Gastrocnemius medialis (tissue), 4 donors: ENCODE data around the gene SLC10A7. TPM values are rescaled to one million over a fixed set of nuclear protein-coding genes. Genes with fewer than 3 reads are reported as not detected.

ENCODE experiments used
- ATAC-seq, 2 donors: fragments of 150-250 bp; one replicate each; pipeline ENCODE4 v1.9.1; 2016
- DNase-seq, 2 donors: peaks; one replicate each; pipeline ENCODE4 v3.0.0-alpha.2; 2019
- H3K27ac ChIP-seq, 4 donors: fragments of 200-600 bp; sonication (generic); 1 replicate in 1 of 4; 2 replicates in 3 of 4; pipeline ENCODE4 v1.5.1; 2016 to 2018; ENCODE audit warnings: mild to moderate bottlenecking in 2 of 4, moderate library complexity in 1 of 4
- H3K27me3 ChIP-seq, 3 donors: fragments of 200-600 bp; sonication (generic) in 2 of 3; 1 replicate in 1 of 3; 2 replicates in 2 of 3; pipeline versions ENCODE4 v1.5.1 to v1.6.0; 2016 to 2019; ENCODE audit warnings: mild to moderate bottlenecking in 1 of 3, moderate library complexity in 1 of 3
- H3K36me3 ChIP-seq, 2 donors: fragments of 200-600 bp; sonication (generic) in 1 of 2; one replicate each; pipeline ENCODE4 v1.5.1; 2017 to 2018
- H3K4me1 ChIP-seq, 2 donors: fragments of 200-600 bp; sonication (generic) in 1 of 2; one replicate each; pipeline ENCODE4 v1.5.1; 2016 to 2017; ENCODE audit warnings: mild to moderate bottlenecking in 2 of 2
- H3K4me3 ChIP-seq, 4 donors: fragments of 200-600 bp; sonication (generic) in 3 of 4; 1 replicate in 1 of 4; 2 replicates in 3 of 4; pipeline ENCODE4 v1.5.1; 2016 to 2019; ENCODE audit warnings: mild to moderate bottlenecking in 2 of 4
- H3K9me3 ChIP-seq, 3 donors: fragments of 200-600 bp; sonication (generic) in 2 of 3; 1 replicate in 1 of 3; 2 replicates in 2 of 3; pipeline ENCODE4 v1.5.1; 2016 to 2019
- CTCF ChIP-seq, 5 experiments: fragments of 450-650 bp in 3 of 5; fragments of 200-600 bp in 2 of 5; sonication (generic) in 2 of 5; IDR thresholded peaks in 4 of 5; conservative IDR thresholded peaks in 1 of 5; 1 replicate in 4 of 5; 2 replicates in 1 of 5; pipeline ENCODE4 v1.5.1; 2016 to 2019; ENCODE audit warnings: antibody characterized with exemption in 5 of 5, mild to moderate bottlenecking in 3 of 5, moderate library complexity in 3 of 5
- POLR2A ChIP-seq, 2 donors: fragments of 450-650 bp; IDR thresholded peaks; one replicate each; pipeline ENCODE4 v1.6.1; 2017; ENCODE audit warnings: antibody characterized with exemption in 2 of 2, mild to moderate bottlenecking in 2 of 2, moderate library complexity in 2 of 2
- in situ Hi-C, 4 donors: fragments of 200-750 bp; cut with MboI; loops; one replicate each; pipeline versions ENCODE4 v1.15.0 to v1.8.0; 2017; ENCODE audit warnings: low sequenced_read_pairs in 4 of 4
- intact Hi-C: fragments of 100-400 bp; cut with DNase I; formaldehyde crosslinking; loops from one replicate; pipeline ENCODE4 v1.15.1; 2023; ENCODE audit warnings: low total_unique reads
- total RNA-seq, 4 donors: library from RNA; depleted of rRNA; stranded (reverse); fragments of >200 nt; gene quantifications; one replicate each; pipeline versions ENCODE4 v1.1.0 to v1.2.3, GENCODE V29; 2016

SLC10A7 gene
- total RNA-seq, 4 donors from 2014 or later: 2.1 to 6.0 (median 2.3) TPM

GRCh38 chr4:146407669-146408084 is 114.1 kb downstream of the SLC10A7 start:
- ATAC-seq (peak; percentile 46 to 50), DNase-seq (no peak)
- Histone ChIP-seq H3K36me3 (no peaks in the 10 kb centered on the region), H3K27me3 (no peaks in the 10 kb centered on the region), H3K9me3 (no peaks in the 10 kb centered on the region), H3K4me3 (no peak overlapping the region), H3K27ac (peak overlapping the region; percentile 34 to 59 (median 53)), H3K4me1 (no peaks in the 10 kb centered on the region)
- intact Hi-C loops: no loop called here
- in situ Hi-C loops: no loop called here
- no peak for TF ChIP-seq CTCF (IDR thresholded peaks at IDR 0.05 in 4 of 5, conservative IDR thresholded peaks at IDR 0.05 in 1 of 5)
- no peak for TF ChIP-seq POLR2A (IDR thresholded peaks at IDR 0.05)

GRCh38 chr4:146407257-146407656 is 114.5 kb downstream of the SLC10A7 start:
- no peak for ATAC-seq
- H3K9me3 ChIP-seq: no peaks in the 10 kb centered on the region
- DNase-seq: no peak
- TF ChIP-seq CTCF (IDR thresholded peaks at IDR 0.05 in 4 of 5, conservative IDR thresholded peaks at IDR 0.05 in 1 of 5) (no peak), POLR2A (IDR thresholded peaks at IDR 0.05) (no peak)
- H3K36me3 ChIP-seq: no peaks in the 10 kb centered on the region
- no peaks in the 10 kb centered on the region for H3K27me3 ChIP-seq
- H3K27ac ChIP-seq: peak overlapping the region; percentile 34 to 57 (median 45)
- intact Hi-C loops: no loop called here
- no peaks in the 10 kb centered on the region for H3K4me1 ChIP-seq
- H3K4me3 ChIP-seq: no peak overlapping the region
- in situ Hi-C loops: no loop called here

GRCh38 chr4:146401274-146401673 is 120.5 kb downstream of the SLC10A7 start:
- no peak for DNase-seq
- no peaks in the 10 kb centered on the region for H3K36me3 ChIP-seq
- H3K4me3 ChIP-seq: no peak overlapping the region
- ATAC-seq: no peak
- no peaks in the 10 kb centered on the region for H3K27me3 ChIP-seq
- H3K9me3 ChIP-seq: no peaks in the 10 kb centered on the region
- TF ChIP-seq CTCF (IDR thresholded peaks at IDR 0.05 in 4 of 5, conservative IDR thresholded peaks at IDR 0.05 in 1 of 5) (no peak), POLR2A (IDR thresholded peaks at IDR 0.05) (no peak)
- in situ Hi-C loops: no loop called here
- peaks cover 0 to 5% of the 10 kb centered on the region in 2 donors for H3K4me1 ChIP-seq
- intact Hi-C loops: no loop called here
- no peak overlapping the region for H3K27ac ChIP-seq

GRCh38 chr4:146398896-146399445 is 122.8 kb downstream of the SLC10A7 start:
- no peak overlapping the region for H3K4me3 ChIP-seq
- TF ChIP-seq POLR2A (IDR thresholded peaks at IDR 0.05) (no peak), CTCF (IDR thresholded peaks at IDR 0.05 in 4 of 5, conservative IDR thresholded peaks at IDR 0.05 in 1 of 5) (no peak)
- no peaks in the 10 kb centered on the region for H3K36me3 ChIP-seq
- H3K27me3 ChIP-seq: no peaks in the 10 kb centered on the region
- H3K27ac ChIP-seq: no peak overlapping the region
- no peak for DNase-seq
- in situ Hi-C loops (no loop called here), intact Hi-C loops (no loop called here)
- peaks cover 0 to 5% of the 10 kb centered on the region in 2 donors for H3K4me1 ChIP-seq
- H3K9me3 ChIP-seq: no peaks in the 10 kb centered on the region
- no peak for ATAC-seq

DNA sequence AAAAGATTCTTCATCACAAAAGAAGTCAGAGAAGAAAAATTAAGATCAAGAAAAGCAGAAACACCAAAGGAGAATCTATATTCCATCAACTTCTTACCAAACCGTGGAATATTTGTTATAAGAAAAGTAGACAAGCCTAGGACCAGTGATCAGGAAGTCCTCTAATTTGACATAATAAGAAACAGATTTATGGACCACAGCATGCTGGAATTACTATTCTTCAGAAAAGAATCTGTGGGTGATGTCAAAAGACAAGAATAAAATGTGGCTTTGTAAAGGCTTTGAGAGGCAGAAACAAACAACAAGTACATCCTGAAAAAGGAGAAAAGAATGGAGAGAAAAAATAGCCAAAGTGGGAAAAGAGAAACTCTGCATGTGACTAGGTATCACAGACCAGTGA is 123.3 kb downstream of the SLC10A7 start:
- intact Hi-C loops (no loop called here), in situ Hi-C loops (no loop called here)
- Histone ChIP-seq H3K36me3 (no peaks in the 10 kb centered on the region), H3K9me3 (no peaks in the 10 kb centered on the region), H3K27me3 (no peaks in the 10 kb centered on the region), H3K4me1 (peaks cover 0 to 5% of the 10 kb centered on the region in 2 donors), H3K4me3 (no peak overlapping the region), H3K27ac (no peak overlapping the region)
- DNase-seq: no peak
- TF ChIP-seq POLR2A (IDR thresholded peaks at IDR 0.05) (no peak), CTCF (IDR thresholded peaks at IDR 0.05 in 4 of 5, conservative IDR thresholded peaks at IDR 0.05 in 1 of 5) (no peak)
- ATAC-seq: no peak
